Kidney epithelial cell (primary cell): Measurements from ENCODE around the gene DLX2. TPM values are rescaled to one million over a fixed set of nuclear protein-coding genes. Genes with fewer than 3 reads are reported as not detected.
"Not testable (repeated sequence)": the region's sequence is repeated elsewhere in the genome, so short reads cannot be mapped to it uniquely, and the experiment has no call there.

Experiments used
- DNase-seq: peaks from one replicate; pipeline ENCODE4 v3.0.0-alpha.2; 2010; ENCODE audit warnings: low read depth
- H3K27me3 ChIP-seq: 2 replicates; pipeline ENCODE4 v1.6.0; 2011; ENCODE audit warnings: low read length; ENCODE audit not compliant: control insufficient read depth, insufficient read depth
- H3K36me3 ChIP-seq: 2 replicates; pipeline ENCODE4 v1.5.1; 2011; ENCODE audit warnings: low read length; ENCODE audit not compliant: control insufficient read depth, insufficient read depth
- H3K4me3 ChIP-seq: 2 replicates; pipeline ENCODE4 v1.5.1; 2011; ENCODE audit warnings: low read depth, mild to moderate bottlenecking, control low read depth, low read length
- total RNA-seq: library from RNA; depleted of rRNA; stranded (reverse); fragments of >200 nt; gene quantifications from 2 replicates; pipeline ENCODE4 v1.2.3, GENCODE V29; 2015
- TF ChIP-seq, protein P1 (sequence below): IDR thresholded peaks from 2 replicates; pipeline ENCODE4 v1.5.1; 2011; ENCODE audit warnings: mild to moderate bottlenecking, moderate library complexity, low read length, control low read depth, inconsistent platforms; ENCODE audit not compliant: insufficient read depth, poor library complexity, severe bottlenecking

Gene DLX2
- total RNA-seq, 1 donor from 2014 or later, result 0.08 TPM

GRCh38 chr2:172073518-172073917 is 29.2 kb downstream of the DLX2 start:
- TF ChIP-seq, protein P1, sequence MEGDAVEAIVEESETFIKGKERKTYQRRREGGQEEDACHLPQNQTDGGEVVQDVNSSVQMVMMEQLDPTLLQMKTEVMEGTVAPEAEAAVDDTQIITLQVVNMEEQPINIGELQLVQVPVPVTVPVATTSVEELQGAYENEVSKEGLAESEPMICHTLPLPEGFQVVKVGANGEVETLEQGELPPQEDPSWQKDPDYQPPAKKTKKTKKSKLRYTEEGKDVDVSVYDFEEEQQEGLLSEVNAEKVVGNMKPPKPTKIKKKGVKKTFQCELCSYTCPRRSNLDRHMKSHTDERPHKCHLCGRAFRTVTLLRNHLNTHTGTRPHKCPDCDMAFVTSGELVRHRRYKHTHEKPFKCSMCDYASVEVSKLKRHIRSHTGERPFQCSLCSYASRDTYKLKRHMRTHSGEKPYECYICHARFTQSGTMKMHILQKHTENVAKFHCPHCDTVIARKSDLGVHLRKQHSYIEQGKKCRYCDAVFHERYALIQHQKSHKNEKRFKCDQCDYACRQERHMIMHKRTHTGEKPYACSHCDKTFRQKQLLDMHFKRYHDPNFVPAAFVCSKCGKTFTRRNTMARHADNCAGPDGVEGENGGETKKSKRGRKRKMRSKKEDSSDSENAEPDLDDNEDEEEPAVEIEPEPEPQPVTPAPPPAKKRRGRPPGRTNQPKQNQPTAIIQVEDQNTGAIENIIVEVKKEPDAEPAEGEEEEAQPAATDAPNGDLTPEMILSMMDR, result no peak
- no peak for DNase-seq

DNA sequence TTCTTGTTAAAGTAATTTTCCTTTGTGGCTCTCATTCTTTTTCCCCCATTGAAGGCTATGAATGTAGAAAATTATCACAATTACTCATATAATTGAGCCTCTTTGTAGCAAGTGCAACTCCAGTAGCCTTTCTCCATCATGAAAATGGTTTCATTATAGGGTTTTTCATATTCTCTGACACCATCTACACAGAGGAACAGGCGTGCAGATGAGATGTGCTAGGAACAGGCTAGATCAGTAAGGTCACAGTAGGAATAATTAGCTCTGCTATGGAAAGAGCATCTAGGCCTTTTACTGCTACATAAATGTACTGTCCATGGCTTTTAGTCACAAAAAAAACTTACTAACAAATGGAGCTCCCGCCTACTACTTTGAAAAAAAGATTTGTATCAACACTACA is 30.0 kb downstream of the DLX2 start:
- DNase-seq, result no peak
- TF ChIP-seq, protein P1, result no peak
- Histone ChIP-seq H3K36me3 (no peaks in the 10 kb centered on the region), H3K4me3 (no peak overlapping the region), H3K27me3 (no peaks in the 10 kb centered on the region)

More at GRCh38 chr2:172073518-172073917, 29.2 kb downstream of the DLX2 start:
- H3K4me3 ChIP-seq, result no peak overlapping the region
- no peaks in the 10 kb centered on the region for H3K36me3 ChIP-seq
- H3K27me3 ChIP-seq, result no peaks in the 10 kb centered on the region

- no peaks in the 10 kb centered on the region for H3K27me3 ChIP-seq
- no peak overlapping the region for H3K4me3 ChIP-seq
- H3K36me3 ChIP-seq, result no peaks in the 10 kb centered on the region
- no peak for DNase-seq
- TF ChIP-seq, protein P1, result no peak
Measured at GRCh38 chr2:172072303-172072702, 30.4 kb downstream of the DLX2 start.

DNA sequence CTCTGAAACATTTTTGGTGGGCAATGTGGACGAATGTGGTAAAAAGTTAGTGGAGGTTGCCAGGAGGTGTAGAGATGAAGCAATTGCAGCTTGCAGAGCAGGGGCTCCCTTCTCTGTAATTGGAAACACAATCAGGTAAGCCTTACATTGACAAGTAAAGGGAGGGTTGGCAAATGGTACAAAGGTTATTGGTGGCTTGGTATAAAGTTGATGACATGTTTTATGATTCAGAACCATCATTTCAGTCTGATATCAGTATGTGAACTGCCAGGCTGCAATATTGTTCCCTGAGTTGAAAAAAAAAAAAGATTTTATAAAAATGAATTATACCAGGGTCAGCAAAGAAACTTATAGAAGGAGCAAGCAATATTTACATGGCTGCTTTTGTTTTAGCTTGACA is 31.8 kb downstream of the DLX2 start:
- no peak for DNase-seq
- TF ChIP-seq, protein P1, result no peak
- Histone ChIP-seq H3K36me3 (no peaks in the 10 kb centered on the region), H3K4me3 (no peak overlapping the region), H3K27me3 (no peaks in the 10 kb centered on the region)

GRCh38 chr2:172067905-172068304 is 34.8 kb downstream of the DLX2 start:
- not testable (repeated sequence) for H3K36me3 ChIP-seq, DNase-seq, H3K27me3 ChIP-seq, H3K4me3 ChIP-seq

DNA sequence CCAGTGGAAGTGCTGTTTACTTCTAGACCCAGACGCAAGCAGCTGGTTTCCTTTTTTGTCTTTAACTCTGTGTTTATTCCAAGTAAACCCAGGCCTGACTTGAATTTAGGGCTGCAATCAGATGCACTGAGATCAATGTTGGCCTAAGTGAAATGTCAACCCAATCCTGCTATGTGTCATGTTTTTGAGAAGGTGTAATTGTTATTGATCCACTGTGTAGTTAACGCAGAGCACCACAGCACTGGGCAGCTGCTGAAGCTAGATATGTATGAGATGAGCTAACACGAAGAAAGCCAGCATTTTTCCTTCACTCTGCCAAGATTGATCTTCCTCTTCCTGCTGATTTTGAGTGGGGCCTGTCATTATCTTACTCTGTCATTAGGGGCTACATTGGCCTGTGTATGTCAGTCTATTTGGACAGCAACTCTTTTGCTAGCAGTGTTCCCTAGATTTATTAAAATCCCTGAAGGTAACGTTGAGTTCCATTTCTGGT is 36.3 kb downstream of the DLX2 start:
- Histone ChIP-seq H3K4me3 (no peak overlapping the region), H3K36me3 (no peaks in the 10 kb centered on the region), H3K27me3 (no peaks in the 10 kb centered on the region)
- DNase-seq, result no peak
- TF ChIP-seq, protein P1, result no peak
